ENCODE data around the gene EIF3I.

Gene EIF3I

DNA sequence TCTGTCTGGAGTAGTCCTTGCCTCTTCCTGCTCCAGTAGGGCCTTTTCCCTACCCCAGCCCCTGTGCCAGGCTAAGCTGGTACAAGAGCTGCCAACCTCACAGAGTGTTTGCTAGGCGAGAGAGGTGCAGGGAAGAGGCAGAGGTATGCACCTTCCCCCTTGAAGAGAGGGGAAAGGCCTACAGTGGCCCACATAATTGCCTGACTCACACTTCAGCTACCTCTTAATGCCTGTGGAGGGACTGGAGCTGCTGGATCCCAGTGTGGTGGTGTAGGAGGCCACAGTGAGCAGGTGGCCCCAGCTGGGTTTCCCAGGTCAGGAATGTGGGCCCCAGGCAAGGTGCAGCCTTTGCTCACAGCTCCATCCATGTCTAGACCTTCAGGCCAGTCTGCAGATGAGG lies 25.1 kb upstream of the EIF3I start:
- TF ChIP-seq, protein P1, sequence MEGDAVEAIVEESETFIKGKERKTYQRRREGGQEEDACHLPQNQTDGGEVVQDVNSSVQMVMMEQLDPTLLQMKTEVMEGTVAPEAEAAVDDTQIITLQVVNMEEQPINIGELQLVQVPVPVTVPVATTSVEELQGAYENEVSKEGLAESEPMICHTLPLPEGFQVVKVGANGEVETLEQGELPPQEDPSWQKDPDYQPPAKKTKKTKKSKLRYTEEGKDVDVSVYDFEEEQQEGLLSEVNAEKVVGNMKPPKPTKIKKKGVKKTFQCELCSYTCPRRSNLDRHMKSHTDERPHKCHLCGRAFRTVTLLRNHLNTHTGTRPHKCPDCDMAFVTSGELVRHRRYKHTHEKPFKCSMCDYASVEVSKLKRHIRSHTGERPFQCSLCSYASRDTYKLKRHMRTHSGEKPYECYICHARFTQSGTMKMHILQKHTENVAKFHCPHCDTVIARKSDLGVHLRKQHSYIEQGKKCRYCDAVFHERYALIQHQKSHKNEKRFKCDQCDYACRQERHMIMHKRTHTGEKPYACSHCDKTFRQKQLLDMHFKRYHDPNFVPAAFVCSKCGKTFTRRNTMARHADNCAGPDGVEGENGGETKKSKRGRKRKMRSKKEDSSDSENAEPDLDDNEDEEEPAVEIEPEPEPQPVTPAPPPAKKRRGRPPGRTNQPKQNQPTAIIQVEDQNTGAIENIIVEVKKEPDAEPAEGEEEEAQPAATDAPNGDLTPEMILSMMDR (IDR thresholded peaks at IDR 0.05; ENCODE audit: extremely low read depth, insufficient read depth, missing control alignments) = no peak
- DNase-seq (ENCODE audit: low spot score) = no peak
- in situ Hi-C loops (cut with MboI; ENCODE audit: low pct_unique_long_range_greater_than_20kb, low sequenced_read_pairs, unreplicated experiment) = no loop called here

DNA sequence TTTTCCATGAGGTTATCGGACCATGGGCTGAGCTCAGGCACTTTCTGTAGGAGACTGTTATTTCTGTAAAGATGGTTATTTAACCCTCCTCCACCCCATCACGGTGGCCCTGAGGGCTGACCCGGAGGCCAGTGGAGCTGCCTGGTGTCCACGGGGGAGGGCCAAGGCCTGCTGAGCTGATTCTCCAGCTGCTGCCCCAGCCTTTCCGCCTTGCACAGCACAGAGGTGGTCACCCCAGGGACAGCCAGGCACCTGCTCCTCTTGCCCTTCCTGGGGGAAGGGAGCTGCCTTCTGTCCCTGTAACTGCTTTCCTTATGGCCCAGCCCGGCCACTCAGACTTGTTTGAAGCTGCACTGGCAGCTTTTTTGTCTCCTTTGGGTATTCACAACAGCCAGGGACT lies 24.4 kb upstream of the EIF3I start:
- in situ Hi-C loops (cut with MboI; ENCODE audit: low pct_unique_long_range_greater_than_20kb, low sequenced_read_pairs, unreplicated experiment) = no loop called here
- TF ChIP-seq, protein P1 (IDR thresholded peaks at IDR 0.05; ENCODE audit: extremely low read depth, insufficient read depth, missing control alignments) = no peak
- DNase-seq (ENCODE audit: low spot score) = no peak

DNA sequence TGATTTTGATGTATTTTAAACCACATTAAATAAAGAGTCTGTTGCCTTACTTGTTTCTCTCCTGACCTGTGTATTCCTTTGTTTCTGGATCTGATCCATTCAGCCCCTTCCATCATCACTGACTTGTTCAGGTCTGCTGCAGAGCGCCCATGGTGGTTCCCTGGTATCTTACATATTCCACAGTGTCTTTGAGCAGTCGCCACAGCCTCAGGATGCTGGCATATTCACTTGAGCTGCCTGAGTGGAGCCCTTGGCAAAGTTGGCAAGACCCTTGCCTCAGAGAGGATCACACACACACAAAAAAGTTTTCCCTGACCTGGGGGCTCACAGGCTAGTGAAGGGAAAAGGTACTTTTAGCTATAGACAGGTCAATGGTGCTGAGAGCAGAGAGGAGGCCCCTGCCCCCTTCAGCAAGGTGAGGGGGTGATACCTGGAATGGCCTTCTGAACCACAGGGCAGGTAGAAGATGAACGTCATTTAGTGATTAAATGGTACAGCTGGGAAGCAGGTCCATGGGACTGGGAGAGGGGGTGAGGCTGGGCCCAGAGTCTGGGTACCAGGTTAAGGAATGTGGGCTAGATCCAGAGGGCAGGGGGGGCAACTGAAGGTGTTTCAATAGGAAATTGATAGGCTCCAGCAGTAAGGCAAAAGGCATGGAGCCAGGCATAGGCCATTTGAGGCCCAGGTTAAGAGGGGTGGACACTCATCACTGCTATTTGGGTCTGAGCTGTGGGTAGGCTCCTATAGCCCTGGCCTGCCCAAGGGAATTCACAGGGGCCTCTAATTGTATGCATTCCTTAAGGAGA lies 23.8 kb upstream of the EIF3I start:
- TF ChIP-seq, protein P1 (IDR thresholded peaks at IDR 0.05; ENCODE audit: extremely low read depth, insufficient read depth, missing control alignments) = no peak
- no peak for DNase-seq (ENCODE audit: low spot score)
- in situ Hi-C loops (cut with MboI; ENCODE audit: low pct_unique_long_range_greater_than_20kb, low sequenced_read_pairs, unreplicated experiment) = no loop called here

DNA sequence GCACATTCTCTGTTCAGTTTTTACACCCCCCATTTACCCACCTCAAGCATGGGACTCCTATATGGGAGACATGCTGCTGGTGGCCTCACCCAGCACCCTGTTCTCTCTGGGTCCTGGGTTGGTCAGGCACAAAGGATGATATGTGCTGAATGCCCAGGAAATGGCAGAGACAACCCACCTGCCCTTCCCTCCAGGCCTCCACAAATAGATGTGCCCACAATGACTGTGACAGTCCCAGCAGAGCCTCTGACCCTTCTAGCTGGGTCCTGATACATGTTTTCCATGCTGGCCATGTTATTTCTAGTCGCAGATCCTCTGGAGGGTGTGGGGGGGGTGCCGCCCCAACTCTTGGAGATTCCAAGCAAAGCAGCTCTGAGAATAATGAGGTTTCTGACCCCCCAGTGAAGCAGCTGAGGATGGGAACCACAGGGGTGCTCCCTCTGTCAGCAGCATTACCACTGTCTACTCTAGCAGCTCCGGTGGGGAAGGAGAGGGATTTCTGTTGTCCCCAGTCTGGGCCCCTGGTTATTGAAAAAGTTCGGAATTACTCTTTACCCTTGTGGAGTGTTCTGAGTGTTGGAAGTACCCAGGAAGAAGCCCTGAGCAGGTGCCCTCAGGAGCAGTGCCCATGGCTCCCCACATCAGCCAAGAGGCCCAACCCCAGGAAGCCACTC lies 23.0 kb upstream of the EIF3I start:
- TF ChIP-seq, protein P1 (IDR thresholded peaks at IDR 0.05; ENCODE audit: extremely low read depth, insufficient read depth, missing control alignments) = no peak
- in situ Hi-C loops (cut with MboI; ENCODE audit: low pct_unique_long_range_greater_than_20kb, low sequenced_read_pairs, unreplicated experiment) = no loop called here
- no peak for DNase-seq (ENCODE audit: low spot score)

DNA sequence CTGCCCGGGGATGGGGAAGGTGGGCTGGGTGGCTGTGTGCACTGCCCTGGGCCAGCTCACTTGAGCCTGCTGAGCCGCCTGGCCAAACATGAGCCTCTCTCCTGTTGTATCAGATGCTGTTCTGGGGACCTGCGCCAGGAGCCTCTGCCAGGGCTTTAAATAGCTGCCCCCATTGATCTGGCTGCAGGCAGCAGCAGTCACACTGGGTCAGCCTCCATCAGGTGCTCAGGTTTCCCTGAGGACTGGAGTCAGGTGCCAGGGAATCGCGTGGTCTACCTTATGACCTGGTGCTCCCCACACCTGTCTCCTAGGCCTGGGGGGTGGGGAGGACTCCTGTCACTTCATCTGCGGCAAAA lies 22.5 kb upstream of the EIF3I start:
- in situ Hi-C loops (cut with MboI; ENCODE audit: low pct_unique_long_range_greater_than_20kb, low sequenced_read_pairs, unreplicated experiment) = loop anchor here (25.0 kb wide), 1 partner anchor 213 kb away; no protein-coding TSS in a partner anchor
- DNase-seq (ENCODE audit: low spot score) = no peak
- TF ChIP-seq, protein P1 (IDR thresholded peaks at IDR 0.05; ENCODE audit: extremely low read depth, insufficient read depth, missing control alignments) = no peak

DNA sequence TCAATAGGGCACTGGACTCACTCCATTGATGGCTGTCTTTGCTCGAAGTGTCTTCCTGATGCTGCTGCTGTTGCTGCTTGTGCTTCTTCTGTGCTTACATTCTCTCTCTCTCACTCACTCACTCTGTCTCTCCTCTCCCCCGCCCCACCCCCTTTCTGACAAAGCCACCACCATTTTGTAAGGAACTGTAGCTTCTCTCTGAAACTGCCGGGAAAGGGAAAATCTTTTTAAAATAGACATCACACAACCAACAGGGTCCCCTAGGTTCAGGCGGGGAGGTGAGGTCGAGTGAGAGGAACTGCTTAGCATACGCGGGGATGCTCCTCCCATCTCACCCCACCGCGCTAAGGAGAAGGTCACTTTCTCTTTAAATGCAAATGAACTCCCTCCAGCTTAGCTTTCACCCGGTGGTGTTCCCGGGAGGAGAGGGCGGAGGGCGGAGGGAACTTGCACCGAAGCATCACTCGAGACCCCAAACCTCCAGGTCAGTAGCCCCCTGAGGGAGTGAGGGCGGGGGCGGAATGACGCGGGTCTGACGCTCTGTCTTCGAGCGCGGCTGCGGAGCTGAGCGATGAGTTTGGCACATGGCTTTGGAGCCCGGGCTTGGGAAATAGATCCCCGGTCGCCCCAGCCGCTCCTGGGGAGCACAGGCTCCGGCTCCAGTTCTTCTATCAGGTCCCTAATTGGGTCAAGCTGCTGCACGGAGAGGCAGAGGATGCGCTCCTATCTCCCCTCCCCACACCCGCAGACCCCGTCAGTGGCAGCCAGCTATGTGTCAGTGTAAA lies 21.8 kb upstream of the EIF3I start, which contains the start of gene CCDC28B:
TSS of gene CCDC28B (plus strand) at position 370 of the 785 bp plus-strand sequence. CDS start 1,341 bp downstream, outside the sequence.
- TF ChIP-seq, protein P1 (IDR thresholded peaks at IDR 0.05; ENCODE audit: extremely low read depth, insufficient read depth, missing control alignments) = no peak
- peak; percentile 79 for DNase-seq (ENCODE audit: low spot score)
- in situ Hi-C loops (cut with MboI; ENCODE audit: low pct_unique_long_range_greater_than_20kb, low sequenced_read_pairs, unreplicated experiment) = loop anchor here (25.0 kb wide), 1 partner anchor 212 kb away; no protein-coding TSS in a partner anchor

Data from GM13977 (cell line).